ENCODE data around the gene CLEC2L. TPM values are rescaled to one million over a fixed set of nuclear protein-coding genes. Genes with fewer than 3 reads are reported as not detected.
A peak's percentile ranks its signal among the peaks of the same experiment; 100 is the strongest.
"Not testable (repeated sequence)": the region's sequence is repeated elsewhere in the genome, so short reads cannot be mapped to it uniquely, and the experiment has no call there.

The CLEC2L gene
- total RNA-seq, 1 donor from 2014 or later, result not detected

DNA sequence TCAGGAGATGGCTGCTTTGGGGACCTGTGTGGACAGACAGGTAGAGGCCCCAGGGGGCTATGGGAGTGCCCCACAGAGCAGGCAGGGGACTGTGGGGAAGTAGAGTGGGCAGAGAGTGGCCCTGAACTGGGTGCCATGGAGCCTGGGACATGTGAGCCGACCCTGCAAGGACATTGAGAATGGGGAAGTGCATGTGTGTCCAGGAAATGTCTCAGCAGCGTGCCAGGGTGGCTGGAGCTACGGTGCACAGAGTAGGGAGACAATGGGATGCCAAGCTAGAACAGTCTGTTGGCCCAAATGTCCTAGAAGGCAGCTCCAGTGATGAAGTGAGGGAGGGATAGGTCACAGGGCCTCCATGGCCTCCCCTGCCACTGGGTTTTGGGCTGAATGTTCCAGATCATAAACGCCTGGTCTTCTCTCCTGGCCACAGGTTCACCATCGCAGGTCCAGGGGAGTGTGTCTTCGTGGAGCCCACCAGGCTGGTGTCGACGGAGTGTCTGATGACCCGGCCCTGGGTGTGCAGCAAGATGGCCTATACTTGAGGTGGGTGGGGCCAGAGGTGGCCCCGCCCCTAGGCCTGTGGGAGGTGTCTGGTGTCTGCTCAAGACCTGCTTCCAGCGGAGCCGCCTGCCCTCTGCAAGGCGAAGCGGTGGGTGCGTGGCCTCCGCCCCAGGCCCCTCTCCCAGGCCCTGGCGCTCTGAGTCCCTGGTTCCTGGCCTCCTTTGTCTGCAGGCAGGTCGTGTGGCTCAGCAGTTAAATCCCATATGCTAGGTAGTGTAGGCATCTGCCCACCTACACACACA, 20.5 kb downstream of the CLEC2L start:
- intact Hi-C loops (cut with DNase I), result no loop called here
- peak; percentile 64 for DNase-seq (ENCODE audit: low spot score)

DNA sequence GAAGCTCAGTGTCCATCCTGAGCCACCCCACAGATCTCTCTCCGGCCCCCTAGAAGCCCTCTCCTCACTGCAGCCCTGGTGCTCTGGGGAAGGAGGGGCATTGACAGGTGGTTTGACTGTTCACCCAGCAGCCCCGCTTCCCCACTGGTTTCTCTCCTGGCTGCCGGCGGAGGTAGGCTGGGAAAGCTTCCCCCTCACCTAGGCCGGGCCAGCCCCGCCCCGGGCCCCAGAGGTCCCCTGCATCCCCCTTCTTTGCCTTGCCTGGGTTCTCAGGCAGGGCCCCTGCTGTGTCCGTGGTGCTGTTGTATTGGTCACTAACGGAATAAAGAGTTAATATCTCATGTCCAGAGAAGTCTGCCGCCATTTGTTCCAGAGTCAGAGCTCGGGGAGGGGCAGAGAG, 21.2 kb downstream of the CLEC2L start:
- intact Hi-C loops (cut with DNase I), result no loop called here
- DNase-seq (ENCODE audit: low spot score), result peak; percentile 62

DNA sequence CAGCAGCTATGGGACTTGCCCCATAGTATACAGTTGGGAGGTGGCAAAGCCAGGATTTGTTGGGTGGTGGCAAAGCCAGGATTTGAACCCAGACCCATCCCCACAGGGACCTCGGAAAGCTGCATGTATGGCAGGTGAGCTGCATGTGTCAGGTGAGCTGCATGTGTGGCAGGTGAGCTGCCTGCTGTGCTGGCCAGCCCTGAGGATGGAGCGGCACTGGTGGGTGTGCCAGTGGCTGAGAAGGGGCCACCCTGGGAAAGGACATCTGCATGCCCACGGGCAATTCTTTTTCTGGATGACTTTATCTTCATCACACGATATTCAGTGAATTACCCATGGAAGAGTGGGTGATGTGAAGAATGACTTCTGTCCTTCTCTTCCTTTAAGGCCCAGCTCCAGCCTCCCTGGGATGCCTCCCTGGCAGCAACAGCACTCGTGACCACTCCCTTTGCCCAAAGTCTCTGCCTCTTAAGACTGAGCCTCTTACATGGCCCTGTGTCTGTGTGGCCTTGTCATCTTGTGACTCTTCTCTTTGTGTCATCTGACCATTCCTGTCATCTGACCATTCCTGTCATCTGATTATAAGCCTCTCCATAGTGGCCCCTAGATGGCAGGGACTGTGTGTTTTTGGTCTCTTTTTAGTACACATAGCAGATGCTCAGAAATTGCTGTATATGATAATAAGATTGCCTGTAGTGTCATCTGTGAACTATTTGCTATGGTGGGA, 25.0 kb downstream of the CLEC2L start:
- intact Hi-C loops (cut with DNase I), result no loop called here
- peak; percentile 47 for DNase-seq (ENCODE audit: low spot score)

DNA sequence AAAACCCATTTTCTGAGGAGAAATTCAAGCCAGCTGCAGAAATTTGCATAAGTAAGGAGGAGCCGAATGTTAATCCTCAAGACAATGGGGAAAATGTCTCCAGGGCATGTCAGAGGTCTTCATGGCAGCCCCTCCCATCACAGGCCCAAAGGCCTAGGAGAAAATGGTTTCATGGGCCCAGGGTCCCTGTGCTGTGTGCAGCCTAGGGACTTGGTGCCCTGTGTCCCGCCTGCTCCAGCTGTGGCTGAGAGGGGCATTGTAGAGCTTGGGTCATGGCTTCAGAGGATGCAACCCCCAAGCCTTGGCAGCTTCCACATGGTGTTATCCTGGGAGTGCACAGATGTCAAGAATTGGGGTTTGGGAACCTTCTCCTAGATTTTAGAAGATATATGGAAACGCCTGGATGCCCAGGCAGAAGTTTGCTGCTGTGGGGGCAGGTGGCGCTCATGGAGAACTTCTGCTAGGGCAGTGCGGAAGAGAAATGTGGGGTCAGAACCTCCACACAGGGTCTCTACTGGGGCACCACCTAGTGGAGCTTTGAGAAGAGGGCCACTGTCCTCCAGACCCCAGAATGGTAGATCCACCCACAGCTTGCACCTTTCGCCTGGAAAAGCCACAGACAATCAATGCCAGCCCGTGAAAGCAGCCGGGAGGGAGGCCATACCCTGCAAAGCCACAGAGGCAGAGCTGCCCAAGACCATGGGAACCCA, 30.7 kb downstream of the CLEC2L start:
- DNase-seq (ENCODE audit: low spot score); intact Hi-C loops (cut with DNase I): not testable (repeated sequence)

DNA sequence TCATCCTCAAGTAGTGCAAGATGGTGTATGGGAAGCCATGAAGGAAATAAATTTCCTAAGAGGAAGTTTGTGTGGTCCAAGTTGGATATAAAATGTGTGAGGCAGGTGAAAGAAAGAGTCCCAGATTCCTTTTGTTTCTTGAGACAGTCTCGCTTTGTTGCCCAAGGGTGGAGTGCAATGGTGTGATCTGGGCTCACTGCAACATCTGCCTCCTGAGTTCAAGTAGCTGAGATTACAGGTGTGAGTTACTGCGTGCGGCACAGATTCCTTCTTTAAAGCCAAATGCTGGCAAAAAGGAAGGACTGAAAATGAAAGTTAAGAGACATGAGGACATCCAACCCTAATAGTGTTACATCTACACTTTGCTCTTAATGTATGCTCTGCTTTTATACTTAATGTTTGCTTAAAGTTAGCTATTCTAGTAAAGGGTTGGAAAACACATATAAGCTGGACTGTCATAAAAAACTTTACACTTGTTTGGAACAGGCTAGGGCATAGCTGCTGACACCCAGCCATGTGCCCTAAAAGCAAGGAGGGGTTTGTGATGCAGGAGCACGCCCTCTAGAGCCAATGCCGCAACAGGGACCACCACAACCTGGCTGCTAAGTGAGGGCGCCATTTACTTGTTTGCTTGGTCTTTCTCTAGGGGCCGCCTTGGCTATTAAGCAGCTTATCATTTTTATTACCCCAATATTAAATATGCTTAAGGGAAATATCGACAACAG, 34.5 kb downstream of the CLEC2L start:
- DNase-seq (ENCODE audit: low spot score), result peak; percentile 5
- intact Hi-C loops (cut with DNase I), result no loop called here

DNA sequence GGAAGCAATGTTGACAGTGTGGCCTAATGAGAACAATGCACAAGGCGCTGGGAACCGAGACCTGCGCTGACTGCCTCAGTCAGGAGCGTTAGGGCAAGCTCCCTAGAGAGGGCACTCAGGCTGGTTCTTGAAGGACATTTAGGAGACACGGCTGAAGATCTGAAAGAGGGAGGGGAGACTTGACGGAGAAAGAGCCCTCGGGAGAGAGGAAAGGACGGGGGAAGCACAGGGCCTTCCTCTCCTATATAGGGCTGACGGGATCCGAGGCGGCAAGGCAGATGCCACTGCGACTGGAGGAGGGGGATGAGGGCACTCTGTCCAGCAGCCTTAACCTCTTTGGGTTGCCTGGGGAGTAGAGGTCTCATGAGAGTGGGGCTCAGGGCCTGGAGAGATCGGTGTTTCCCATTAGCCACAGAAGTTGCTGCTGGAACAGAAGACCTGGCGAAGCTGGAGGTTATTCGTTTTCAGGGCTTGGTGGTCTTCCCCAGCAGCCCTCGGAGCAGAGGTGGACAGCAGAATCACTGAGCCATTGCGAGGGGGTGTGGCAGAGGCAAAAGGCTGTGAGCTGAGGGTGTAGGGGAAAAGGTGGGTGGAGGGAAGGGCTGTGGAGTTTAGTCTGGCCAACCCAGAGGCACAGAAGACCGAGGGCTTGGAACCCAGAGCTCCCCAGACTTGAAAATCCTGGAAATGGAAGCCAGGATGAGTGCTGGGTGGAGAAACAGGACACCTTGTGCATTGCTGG, 36.0 kb downstream of the CLEC2L start:
- intact Hi-C loops (cut with DNase I), result no loop called here
- peak; percentile 63 for DNase-seq (ENCODE audit: low spot score)

DNA sequence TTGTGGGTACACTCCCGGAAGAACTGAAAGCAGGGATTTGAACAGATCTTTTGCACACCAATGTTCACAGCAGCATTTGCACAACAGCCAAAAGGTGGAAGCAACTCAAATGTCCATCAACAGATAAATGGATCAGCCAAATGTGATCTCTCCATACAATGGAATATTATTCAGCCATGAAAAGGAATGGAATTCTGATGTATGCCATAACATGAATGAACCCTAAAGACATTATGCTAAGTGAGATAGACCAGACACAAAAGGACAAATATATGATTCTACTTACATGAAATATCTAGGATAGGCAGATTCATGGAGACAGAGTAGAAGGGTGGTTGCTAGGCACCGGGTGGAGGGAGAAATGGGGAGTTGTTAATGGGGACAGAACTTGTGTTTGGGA, 36.7 kb downstream of the CLEC2L start:
- intact Hi-C loops (cut with DNase I), result no loop called here
- DNase-seq (ENCODE audit: low spot score), result no peak

DNA sequence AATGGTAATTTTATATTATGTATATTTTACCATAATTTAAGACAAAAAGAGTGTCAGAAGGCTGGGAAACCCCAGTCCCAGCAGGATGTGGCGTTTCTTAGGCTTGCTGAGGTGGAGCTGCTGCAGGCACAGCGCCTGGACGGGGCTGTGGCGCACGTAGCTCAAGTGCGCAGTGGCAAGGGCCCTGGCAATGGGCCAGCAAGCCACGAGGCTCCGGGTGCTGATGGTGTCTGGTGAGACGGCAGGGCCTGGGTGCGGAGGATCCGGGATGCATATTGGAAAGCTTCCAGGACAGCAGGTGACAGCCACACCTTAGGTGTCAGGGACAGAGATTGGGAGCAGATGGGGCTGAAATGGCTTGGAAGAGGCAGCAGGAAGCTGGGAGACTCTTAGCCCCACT, 37.2 kb downstream of the CLEC2L start:
- peak; percentile 68 for DNase-seq (ENCODE audit: low spot score)
- intact Hi-C loops (cut with DNase I), result no loop called here

DNA sequence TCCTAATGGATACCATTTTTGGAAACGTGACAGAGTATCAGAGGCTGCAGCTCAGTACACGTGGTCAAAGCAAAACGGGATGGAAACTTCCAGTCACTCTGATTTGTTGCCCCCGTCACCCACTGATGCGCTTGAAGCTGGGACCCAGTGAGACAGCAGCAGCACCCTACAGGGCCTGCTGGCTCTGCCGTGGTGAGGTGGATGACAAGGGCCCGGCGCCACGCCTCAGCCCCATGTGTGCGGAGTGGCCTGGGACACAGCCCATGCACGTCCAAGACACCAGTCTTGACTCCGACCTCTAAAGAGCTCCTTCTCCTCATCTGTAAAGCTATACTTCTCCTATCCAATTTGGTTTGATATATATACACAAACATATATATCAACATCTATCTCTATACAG, 39.0 kb downstream of the CLEC2L start:
- intact Hi-C loops (cut with DNase I), result no loop called here
- peak; percentile 24 for DNase-seq (ENCODE audit: low spot score)

DNA sequence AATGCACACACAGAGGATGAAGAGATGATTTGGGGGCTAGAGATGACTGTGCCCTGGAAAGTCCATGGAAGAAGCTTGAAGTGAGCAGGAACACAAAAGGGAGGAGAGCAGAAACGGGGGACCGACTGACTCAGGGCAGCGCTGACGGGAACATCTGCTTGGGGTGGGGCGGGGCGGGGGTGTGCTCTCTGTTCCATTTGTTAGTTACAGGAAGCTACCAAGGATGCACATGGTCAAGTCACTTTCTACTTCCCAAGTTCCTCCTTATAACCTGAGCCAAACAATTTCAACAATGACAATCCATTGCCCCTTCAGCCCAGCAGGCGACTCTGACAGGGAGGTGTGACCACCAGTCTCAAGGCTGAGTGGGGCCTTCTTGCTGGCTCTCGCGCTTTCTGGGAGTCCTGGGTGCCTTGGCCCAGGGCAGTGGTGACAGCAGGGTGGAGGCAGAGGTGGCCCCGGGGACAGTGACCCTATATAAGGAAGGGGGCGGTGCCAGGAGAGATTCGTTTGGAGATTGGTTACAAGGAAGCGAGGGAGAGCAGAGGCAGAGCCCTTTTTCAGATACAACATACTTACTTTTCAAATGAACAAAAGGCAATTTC, 39.6 kb downstream of the CLEC2L start:
- intact Hi-C loops (cut with DNase I), result no loop called here

DNA sequence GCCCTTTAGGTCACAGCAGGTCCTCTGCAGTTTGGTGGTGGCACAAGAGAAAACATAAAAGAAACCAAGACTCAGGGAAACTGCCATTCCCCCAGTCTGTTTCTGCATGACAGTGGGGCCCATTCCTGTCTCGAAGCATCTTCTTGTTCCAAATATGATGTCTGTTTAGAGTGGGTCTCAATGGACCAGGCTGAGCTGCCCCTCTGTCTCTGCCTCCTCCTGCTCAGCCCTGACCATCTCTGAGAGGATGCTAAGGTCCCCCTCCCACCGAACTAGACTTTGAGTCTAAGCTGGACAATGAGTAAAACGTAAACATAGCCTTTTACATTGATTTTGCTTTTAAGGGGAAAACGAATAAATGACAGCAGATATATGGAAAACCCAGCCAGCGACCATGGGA, 40.4 kb downstream of the CLEC2L start:
- DNase-seq (ENCODE audit: low spot score), result peak; percentile 15
- intact Hi-C loops (cut with DNase I), result no loop called here

More for the DNA sequence above, 39.6 kb downstream of the CLEC2L start:
- DNase-seq (ENCODE audit: low spot score), result peak; percentile 54

DNA sequence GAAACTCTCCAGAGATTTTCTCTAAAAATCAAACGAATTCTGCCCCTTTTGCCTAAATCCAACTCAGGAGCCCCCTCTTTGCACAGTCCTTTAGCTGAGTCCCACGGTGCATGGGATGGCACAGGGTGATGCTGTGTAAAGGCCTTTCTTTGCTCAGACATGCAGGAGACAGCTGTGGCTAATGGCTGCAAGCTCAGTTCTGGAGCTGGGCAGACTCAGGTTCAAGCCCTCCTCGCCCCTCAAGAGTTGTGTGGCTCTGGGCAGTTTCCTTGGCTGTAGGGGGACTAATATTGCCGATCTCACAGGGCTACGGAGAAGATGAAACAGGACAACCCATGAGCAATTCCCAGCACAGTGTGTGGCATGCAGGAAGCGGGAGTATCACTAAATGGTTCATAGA, 42.6 kb downstream of the CLEC2L start:
- intact Hi-C loops (cut with DNase I), result no loop called here
- DNase-seq (ENCODE audit: low spot score), result peak; percentile 17

DNA sequence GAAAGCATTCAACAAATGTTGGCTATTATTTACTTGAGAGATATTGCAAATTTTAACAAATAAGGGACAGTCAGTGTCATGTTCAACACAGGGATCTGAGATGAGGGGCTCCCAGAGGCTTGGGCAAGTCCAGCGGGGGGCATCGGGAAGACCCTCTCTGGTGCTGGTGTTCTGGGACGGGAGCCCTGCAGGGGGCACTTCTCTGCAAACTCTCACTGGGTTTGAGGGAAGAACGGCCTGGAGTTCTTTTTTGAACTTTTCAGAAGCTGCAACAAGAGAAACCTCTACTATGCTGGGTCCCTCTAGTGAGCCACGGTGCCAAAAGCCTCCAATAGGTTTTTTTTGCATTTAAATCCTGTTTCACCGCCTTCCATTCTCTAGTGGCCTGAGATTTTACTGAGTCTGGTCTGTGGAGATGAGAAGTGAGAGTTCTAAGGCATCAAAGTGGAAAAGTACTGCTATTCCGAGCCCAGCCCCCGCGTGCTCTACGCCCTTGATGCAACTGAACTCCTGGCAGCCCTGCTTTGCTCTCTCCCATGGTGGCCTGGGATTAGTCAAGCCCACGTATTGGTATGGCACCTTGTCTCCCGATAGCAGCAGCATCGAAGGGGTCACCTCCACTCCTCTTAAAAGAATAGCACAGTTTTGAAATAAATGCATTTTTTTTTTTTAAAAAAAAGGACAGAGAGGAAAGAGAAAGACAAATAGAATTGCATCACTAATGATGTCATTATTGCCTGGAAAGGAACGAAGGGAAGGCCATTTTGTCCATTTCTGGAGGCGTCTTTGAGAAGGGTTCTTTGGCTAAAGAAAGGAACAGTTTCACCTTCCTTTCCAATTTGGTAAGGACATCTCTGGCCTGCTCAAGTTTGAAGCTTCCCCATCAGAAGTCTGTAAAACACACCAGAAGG, 43.5 kb downstream of the CLEC2L start:
- intact Hi-C loops (cut with DNase I), result no loop called here
- DNase-seq (ENCODE audit: low spot score), result peak; percentile 70

DNA sequence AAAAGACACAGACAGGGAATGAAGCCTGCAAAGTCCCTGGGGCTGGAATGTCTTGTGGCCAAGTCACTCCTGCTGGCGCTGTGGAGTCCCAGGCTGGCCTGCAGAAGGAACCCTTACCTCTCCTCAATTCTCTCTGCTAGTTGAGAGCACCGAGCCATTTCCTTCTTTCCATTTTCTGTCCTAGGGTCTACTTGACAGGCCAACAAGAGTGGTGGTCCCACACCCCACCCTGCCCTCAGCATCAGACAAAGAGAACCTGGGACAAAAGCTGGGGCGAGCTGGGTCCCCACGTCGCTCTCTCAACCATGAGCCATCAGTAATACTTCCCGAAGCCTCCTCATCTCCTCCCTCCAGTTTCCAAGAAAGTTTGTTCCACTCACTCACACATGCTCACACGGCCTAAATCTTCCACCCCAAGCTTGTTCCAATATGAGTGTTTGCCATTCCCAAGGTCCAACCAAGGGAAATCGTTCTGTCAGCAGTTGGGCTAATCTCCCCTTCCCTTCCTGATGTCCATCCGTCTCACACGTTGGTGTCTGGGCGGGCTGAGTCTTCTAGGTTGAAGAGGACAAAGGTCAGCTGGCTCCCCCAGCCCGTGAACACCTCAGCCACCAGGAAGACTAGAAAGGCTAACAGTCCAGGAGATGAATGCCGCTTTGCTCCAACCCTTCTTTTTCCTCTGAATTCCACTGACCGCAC, 44.3 kb downstream of the CLEC2L start:
- intact Hi-C loops (cut with DNase I), result no loop called here
- peak; percentile 44 for DNase-seq (ENCODE audit: low spot score)

DNA sequence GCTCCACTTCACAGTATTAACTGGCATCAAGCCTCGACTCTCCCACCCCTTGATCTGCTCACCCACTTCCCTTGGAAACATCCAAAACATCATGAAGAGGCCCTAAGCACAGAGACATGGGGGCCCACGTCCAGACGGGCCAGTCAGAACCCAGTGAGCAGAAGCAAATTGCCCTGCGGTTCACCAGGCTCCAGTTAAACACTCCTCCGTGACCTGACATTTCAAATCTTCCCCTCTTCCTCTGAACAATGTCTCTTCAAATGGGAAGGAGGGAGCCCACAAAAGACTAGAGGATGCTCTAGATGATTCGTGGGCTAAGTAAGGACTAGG, 44.8 kb downstream of the CLEC2L start:
- intact Hi-C loops (cut with DNase I), result no loop called here
- peak; percentile 57 for DNase-seq (ENCODE audit: low spot score)

DNA sequence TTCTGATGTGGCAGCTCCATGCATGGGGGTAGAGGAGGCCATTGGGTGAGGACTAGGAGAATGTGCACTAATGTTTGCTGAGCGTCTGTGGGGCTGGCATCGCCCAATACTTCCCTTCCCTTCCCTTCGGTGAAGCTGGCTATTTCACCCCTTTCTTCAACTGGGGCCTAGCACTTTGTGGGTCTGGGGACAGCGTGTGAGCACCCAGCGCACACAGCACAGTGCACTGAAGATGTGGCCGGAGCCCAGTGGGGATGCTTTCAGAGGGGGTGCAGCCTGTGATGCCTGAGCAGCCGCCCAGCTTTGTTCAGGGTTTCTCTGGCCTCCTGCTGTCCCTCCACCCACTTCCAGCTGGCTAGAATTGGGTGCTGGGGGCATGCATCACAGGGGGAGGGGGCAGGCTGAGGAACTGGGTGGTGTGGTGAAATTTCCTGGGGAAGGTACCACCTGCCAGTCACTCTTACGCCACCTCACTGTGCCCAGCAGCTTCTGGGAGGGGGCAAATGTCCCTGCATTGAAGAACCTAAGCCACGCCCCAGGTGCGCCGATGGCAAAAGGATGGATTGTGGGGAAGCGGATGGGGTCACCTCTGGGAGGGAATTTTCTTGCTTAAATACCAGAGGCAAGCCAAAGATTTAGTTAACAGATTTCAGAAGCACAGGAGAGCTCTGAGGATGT, 45.5 kb downstream of the CLEC2L start:
- peak; percentile 39 for DNase-seq (ENCODE audit: low spot score)
- intact Hi-C loops (cut with DNase I), result no loop called here

DNA sequence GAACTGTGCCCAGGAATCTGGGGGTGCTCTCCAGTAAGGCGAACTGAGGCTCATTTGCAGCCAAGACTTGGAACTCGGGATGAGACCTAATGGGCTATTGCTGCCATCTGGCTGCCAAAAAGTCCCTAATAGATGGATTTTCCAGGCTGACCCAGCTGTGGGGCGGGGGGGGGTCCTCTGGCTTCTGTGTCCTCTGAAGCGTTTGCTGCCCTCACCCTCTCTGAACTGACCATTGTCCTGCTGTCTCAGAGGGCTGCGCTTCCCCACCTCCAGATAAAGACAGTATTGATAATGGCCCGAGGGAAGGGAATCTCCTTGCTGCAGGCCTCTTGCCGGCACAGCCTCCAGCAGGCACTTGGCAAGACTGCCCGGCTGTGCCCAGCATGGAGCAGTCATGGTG, 46.6 kb downstream of the CLEC2L start:
- peak; percentile 41 for DNase-seq (ENCODE audit: low spot score)

More for the DNA sequence above, 46.6 kb downstream of the CLEC2L start:
- intact Hi-C loops (cut with DNase I), result no loop called here

Data from cardiac septum (tissue), 1 donor.